ENCODE results near the gene ALDH1A1.
A peak's percentile ranks its signal among the peaks of the same experiment; 100 is the strongest.

ALDH1A1 gene

GRCh38 chr9:72935595-72935994, 17.3 kb downstream of the ALDH1A1 start:
- TF ChIP-seq ZFX (IDR thresholded peaks at IDR 0.05) (no peak), CTCF (conservative IDR thresholded peaks at IDR 0.05) (no peak)
- H3K27ac ChIP-seq = no peak overlapping the region

- TF ChIP-seq ZFX (IDR thresholded peaks at IDR 0.05) (no peak), CTCF (conservative IDR thresholded peaks at IDR 0.05) (no peak)
Observed at GRCh38 chr9:72933730-72934665, 18.9 kb downstream of the ALDH1A1 start.

GRCh38 chr9:72932619-72933018, 20.2 kb downstream of the ALDH1A1 start:
- no peak overlapping the region for H3K27ac ChIP-seq
- TF ChIP-seq CTCF (conservative IDR thresholded peaks at IDR 0.05) = no peak
- TF ChIP-seq ZFX (IDR thresholded peaks at IDR 0.05) = no peak

More at GRCh38 chr9:72933730-72934665, 18.9 kb downstream of the ALDH1A1 start:
- H3K27ac ChIP-seq = no peak overlapping the region

- TF ChIP-seq ZFX (IDR thresholded peaks at IDR 0.05) (no peak), CTCF (conservative IDR thresholded peaks at IDR 0.05) (no peak)
- no peak overlapping the region for H3K27ac ChIP-seq
Observed at GRCh38 chr9:72931897-72932296, 21.0 kb downstream of the ALDH1A1 start.

- TF ChIP-seq ZFX (IDR thresholded peaks at IDR 0.05) (no peak), CTCF (conservative IDR thresholded peaks at IDR 0.05) (no peak)
- H3K27ac ChIP-seq = no peak overlapping the region
Observed at GRCh38 chr9:72931437-72931836, 21.4 kb downstream of the ALDH1A1 start.

DNA sequence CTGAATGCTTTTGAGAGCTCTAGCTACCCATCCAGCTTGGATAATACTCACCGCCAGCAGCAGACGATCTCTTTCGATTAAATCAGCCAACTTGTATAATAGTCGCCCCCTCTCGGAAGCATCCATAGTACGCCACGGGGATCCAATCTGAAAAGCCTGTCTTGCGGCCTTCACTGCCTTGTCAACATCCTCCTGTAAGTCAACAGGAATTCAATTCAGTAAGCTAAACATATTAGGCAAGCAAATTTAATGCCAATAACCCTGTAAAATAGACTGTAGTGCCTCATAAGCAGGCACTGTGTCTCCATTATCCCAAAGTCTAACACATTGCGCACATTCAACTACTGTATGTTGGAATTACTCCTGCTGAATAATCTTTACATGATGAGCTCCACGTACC, 22.0 kb downstream of the ALDH1A1 start:
- H3K27ac ChIP-seq = no peak overlapping the region
- TF ChIP-seq ZFX (IDR thresholded peaks at IDR 0.05) (no peak), CTCF (conservative IDR thresholded peaks at IDR 0.05) (peak; percentile 67)

DNA sequence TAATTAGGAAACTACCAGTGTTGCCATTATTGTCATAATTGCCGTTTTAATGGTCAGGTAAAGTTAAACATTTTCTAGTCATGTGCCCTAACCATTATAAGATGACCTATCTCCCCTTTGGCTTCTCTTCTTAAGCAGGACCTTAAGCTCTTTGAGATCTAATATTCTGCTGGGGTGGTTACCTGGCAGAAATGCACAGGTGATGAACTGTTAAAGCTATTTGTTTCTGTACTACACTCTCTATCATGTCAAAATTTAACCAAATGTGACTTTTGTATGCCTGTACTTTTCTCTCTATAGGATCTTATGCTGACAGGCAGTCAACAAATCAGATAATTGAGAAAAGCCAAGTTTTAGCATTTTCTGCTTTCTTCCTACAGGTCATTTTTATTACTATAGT, 23.3 kb downstream of the ALDH1A1 start:
- no peak overlapping the region for H3K27ac ChIP-seq
- TF ChIP-seq ZFX (IDR thresholded peaks at IDR 0.05) = no peak
- no peak for TF ChIP-seq CTCF (conservative IDR thresholded peaks at IDR 0.05)

All from C4-2B (cell line).